K562 (cell line): Measurements from ENCODE around the gene LTBP4. TPM values are rescaled to one million over a fixed set of nuclear protein-coding genes. Genes with fewer than 3 reads are reported as not detected.

Experiments used
- ATAC-seq: fragments of 200-7000 bp; cut with Tn5 transposase; 3 replicates; pipeline ENCODE4 v1.9.1; 2020; ENCODE audit warnings: moderate library complexity
- BruUV-seq: library from RNA; stranded (reverse); fragments of 400-500 nt; replicated peaks from 2 replicates; lab custom pipeline; 2021; lab: Mats Ljungman, UMichigan
- CTCF ChIA-PET: fragments of 300-600 bp; formaldehyde crosslinking; extraction: SDS; loops from one replicate; lab custom pipeline; 2021; ENCODE audit warnings: low intra/inter-chr PET ratio; lab: Yijun Ruan, JAX
- POLR2A ChIA-PET: fragments of 300-600, 350-650 bp; sonication (Branson Sonifier 250); formaldehyde crosslinking; extraction: SDS; loops from one replicate; lab custom pipeline; 2021; ENCODE audit warnings: antibody characterized with exemption, inconsistent platforms; lab: Yijun Ruan, JAX
- DNase-seq, 4 experiments: peaks; one replicate each; pipeline versions ENCODE4 v3.0.0 to v3.0.0-alpha.2; 2011 to 2018; ENCODE audit warnings: low spot score in 3 of 4, mixed read lengths in 3 of 4; ENCODE audit errors: extremely low read depth in 1 of 4
- FAIRE-seq: peaks from 2 replicates; lab custom pipeline; 2011; peaks lifted over from hg19 to GRCh38; lab: Jason Lieb, UNC
- H2AFZ ChIP-seq: 2 replicates; pipeline ENCODE4 v1.6.0; 2011; ENCODE audit warnings: low read depth, low read length, control low read depth, inconsistent platforms
- H3K27ac ChIP-seq: fragments of 200-600 bp; 3 replicates; pipeline ENCODE4 v1.8.0; 2011; ENCODE audit warnings: low read depth, mild to moderate bottlenecking, control low read depth, inconsistent platforms, low read length, moderate library complexity, mixed read lengths; ENCODE audit errors: extremely low read depth
- H3K27me3 ChIP-seq, 2 experiments: fragments of 300-600 bp in 1 of 2; 2 replicates in 1 of 2; 3 replicates in 1 of 2; pipeline versions ENCODE4 v1.6.0 to v1.8.0; 2011; ENCODE audit warnings: inconsistent platforms in 2 of 2, low read length in 2 of 2, mild to moderate bottlenecking in 1 of 2, mixed read lengths in 1 of 2, moderate library complexity in 1 of 2; ENCODE audit not compliant: control insufficient read depth in 2 of 2, insufficient read depth in 2 of 2
- H3K36me3 ChIP-seq: fragments of 300-600 bp; 3 replicates; pipeline ENCODE4 v1.8.0; 2011; ENCODE audit warnings: mild to moderate bottlenecking, low read length, inconsistent platforms; ENCODE audit not compliant: control insufficient read depth, insufficient read depth
- H3K4me1 ChIP-seq, 2 experiments: fragments of 200-600 bp in 1 of 2; replicated peaks in 1 of 2; 2 replicates in 1 of 2; 3 replicates in 1 of 2; pipeline versions ENCODE4 v1.5.1 to v1.8.0; 2011; ENCODE audit warnings: inconsistent platforms in 2 of 2, low read length in 2 of 2, mild to moderate bottlenecking in 1 of 2, mixed read lengths in 1 of 2, moderate library complexity in 1 of 2; ENCODE audit not compliant: control insufficient read depth in 2 of 2, insufficient read depth in 2 of 2
- H3K4me2 ChIP-seq: 2 replicates; pipeline ENCODE4 v1.6.1; 2011; ENCODE audit warnings: low read length, control low read depth, inconsistent platforms, mixed read lengths; ENCODE audit not compliant: insufficient read depth
- H3K4me3 ChIP-seq: fragments of 200-600 bp; sonication (generic), shearing (Covaris generic); 2 replicates; pipeline ENCODE4 v1.5.1; 2016; ENCODE audit warnings: control low read depth, inconsistent platforms
- H3K79me2 ChIP-seq: fragments of 200-600 bp; 3 replicates; pipeline ENCODE4 v1.8.0; 2011; ENCODE audit warnings: low read length, inconsistent platforms; ENCODE audit not compliant: control insufficient read depth, insufficient read depth
- H3K9ac ChIP-seq, 2 experiments: 2 replicates each; pipeline versions ENCODE4 v1.6.0 to v1.6.1; 2011; ENCODE audit warnings: low read depth in 2 of 2, low read length in 2 of 2, control low read depth in 1 of 2, inconsistent platforms in 1 of 2, mild to moderate bottlenecking in 1 of 2, mixed read lengths in 1 of 2; ENCODE audit not compliant: insufficient read depth in 1 of 2
- H3K9me1 ChIP-seq: one replicate; pipeline ENCODE4 v1.6.0; 2011; ENCODE audit warnings: inconsistent platforms, mild to moderate bottlenecking, low read length, moderate library complexity; ENCODE audit not compliant: control insufficient read depth, insufficient read depth
- H3K9me3 ChIP-seq: replicated peaks from 2 replicates; pipeline ENCODE4 v1.5.1; 2011; ENCODE audit warnings: low read depth, low read length, inconsistent platforms; ENCODE audit not compliant: control insufficient read depth, insufficient read depth
- H4K20me1 ChIP-seq: replicated peaks from 2 replicates; pipeline ENCODE4 v1.6.1; 2011; ENCODE audit warnings: low read length, inconsistent platforms, mixed read lengths; ENCODE audit not compliant: control insufficient read depth, insufficient read depth
- KDM1A ChIP-seq, 2 experiments: fragments of 450-650 bp; IDR thresholded peaks; 2 replicates each; pipeline ENCODE4 v1.6.1; 2016; ENCODE audit warnings: mild to moderate bottlenecking in 2 of 2
- NCOR1 ChIP-seq: fragments of 450-650 bp; IDR thresholded peaks from 2 replicates; pipeline ENCODE4 v1.6.1; 2016; ENCODE audit warnings: mild to moderate bottlenecking, moderate library complexity
- NR2C2 ChIP-seq, 2 experiments: fragments of 200-800 bp in 1 of 2; sonication (Bioruptor generic) in 1 of 2; sonication (generic) in 1 of 2; formaldehyde crosslinking in 1 of 2; IDR thresholded peaks; 2 replicates each; pipeline versions ENCODE4 v1.6.1 to v1.8.0; 2016 to 2022; ENCODE audit warnings: mild to moderate bottlenecking in 1 of 2, missing compliant biosample characterization in 1 of 2, missing genetic modification characterization in 1 of 2, missing genetic modification reagents in 1 of 2
- SMARCC2 ChIP-seq: fragments of 450-650 bp; IDR thresholded peaks from 2 replicates; pipeline ENCODE4 v1.6.1; 2017; ENCODE audit warnings: antibody characterized with exemption, moderate library complexity, mild to moderate bottlenecking, low read depth
- ZHX1 ChIP-seq: fragments of 150-350 bp; conservative IDR thresholded peaks from 2 replicates; pipeline ENCODE4 v1.6.1; 2014; ENCODE audit warnings: low read length
- WGBS: fragments of 100-300 bp; shearing (Covaris generic); methylation state at CpG from one replicate; pipeline ENCODE4 v1.1.6; 2016; ENCODE audit warnings: low coverage, mixed read lengths; ENCODE audit not compliant: insufficient coverage; ENCODE audit errors: missing lambda C conversion rate; 5-methylcytosine and 5-hydroxymethylcytosine counted together
- in situ Hi-C: fragments of 300-500 bp; cut with MboI; formaldehyde crosslinking; loops from 4 replicates; pipeline ENCODE4 v1.15.0; 2018; ENCODE audit warnings: inconsistent platforms, mixed read lengths
- intact Hi-C: fragments of 100-400 bp; cut with micrococcal nuclease; formaldehyde crosslinking; loops from 2 replicates; pipeline ENCODE4 v1.14.2; 2022
- polyA plus RNA-seq, 8 experiments: library from polyadenylated mRNA; depleted of rRNA in 4 of 8; stranded (reverse) in 5 of 8; unstranded in 3 of 8; fragments of >200 nt; fragmentation: Nextera tagmentation in 2 of 8; fragmentation: Illumina TruSeq in 1 of 8; extraction: Ambion mirVana in 2 of 8; extraction: Trizol in 1 of 8; gene quantifications; 2 replicates each; pipeline versions ENCODE4 v1.2.1 to v1.2.3, GENCODE V29; 2011 to 2014; ENCODE audit warnings: inconsistent platforms in 1 of 8, missing spikeins in 1 of 8
- total RNA-seq, 7 experiments: library from RNA; depleted of rRNA in 6 of 7; stranded (reverse); fragments of >200 nt in 6 of 7; fragmentation: Illumina TruSeq in 2 of 7; extraction: Trizol in 2 of 7; gene quantifications; 2 replicates each; pipeline versions ENCODE4 v1.2.1 to v1.2.3, GENCODE V29; 2011 to 2021; ENCODE audit warnings: low replicate concordance in 1 of 7
- TF ChIP-seq, protein P1 (sequence below): fragments of 250-450 bp; sonication (Bioruptor Pico); IDR thresholded peaks from 2 replicates; pipeline ENCODE4 v1.4.0; 2020; ENCODE audit warnings: mild to moderate bottlenecking, moderate library complexity, borderline replicate concordance
- TF ChIP-seq, protein P2 (sequence below): fragments of 250-450 bp; sonication (Bioruptor Pico); IDR thresholded peaks from 2 replicates; pipeline ENCODE4 v1.4.0; 2020
- TF ChIP-seq, protein P3 (sequence below): IDR thresholded peaks from 3 replicates; pipeline ENCODE4 v1.6.1; 2011; ENCODE audit warnings: borderline replicate concordance, mild to moderate bottlenecking, moderate library complexity; ENCODE audit not compliant: insufficient read length; ENCODE audit errors: extremely low read depth

Gene LTBP4
- total and polyA plus RNA-seq, 9 of the 15 experiments (the other 6 are each of a cell fraction or from before 2014, with no cell fraction given): 0.35 to 160 (median 31.6) TPM

GRCh38 chr19:40625406-40626120, 24.4 kb downstream of the LTBP4 start:
- no peaks in the 10 kb centered on the region for H3K27me3 ChIP-seq
- peak overlapping the region in 1 of 2 experiments; percentile 91; a peak in 2 of 4 replicates for H3K9ac ChIP-seq
- ChIA-PET POLR2A (no interaction called here), CTCF (no interaction called here)
- ATAC-seq (peak; percentile 16), DNase-seq (peak; percentile 39 to 66 (median 51)), FAIRE-seq (peak; percentile 57)
- H4K20me1 ChIP-seq: no peaks in the 10 kb centered on the region
- H3K4me3 ChIP-seq: no peak overlapping the region
- BruUV-seq: no TSS peak
- no peak overlapping the region; the same call in 1 of the 2 replicates for H3K4me2 ChIP-seq
- in situ Hi-C loops: no loop called here
- no peaks in the 10 kb centered on the region for H3K79me2 ChIP-seq
- WGBS: 48% methylated on average over 6 of the region's 7 CpGs
- intact Hi-C loops: no loop called here
- peaks cover 31 to 57% of the 10 kb centered on the region in 2 experiments for H3K4me1 ChIP-seq
- peaks cover 68% of the 10 kb centered on the region; the same call in 2 of the 3 replicates for H3K36me3 ChIP-seq
- no peaks in the 10 kb centered on the region for H3K9me1 ChIP-seq
- H3K9me3 ChIP-seq: no peaks in the 10 kb centered on the region
- H2AFZ ChIP-seq: no peak overlapping the region
- peak overlapping the region; percentile 39 for H3K27ac ChIP-seq
- TF ChIP-seq, protein P1, sequence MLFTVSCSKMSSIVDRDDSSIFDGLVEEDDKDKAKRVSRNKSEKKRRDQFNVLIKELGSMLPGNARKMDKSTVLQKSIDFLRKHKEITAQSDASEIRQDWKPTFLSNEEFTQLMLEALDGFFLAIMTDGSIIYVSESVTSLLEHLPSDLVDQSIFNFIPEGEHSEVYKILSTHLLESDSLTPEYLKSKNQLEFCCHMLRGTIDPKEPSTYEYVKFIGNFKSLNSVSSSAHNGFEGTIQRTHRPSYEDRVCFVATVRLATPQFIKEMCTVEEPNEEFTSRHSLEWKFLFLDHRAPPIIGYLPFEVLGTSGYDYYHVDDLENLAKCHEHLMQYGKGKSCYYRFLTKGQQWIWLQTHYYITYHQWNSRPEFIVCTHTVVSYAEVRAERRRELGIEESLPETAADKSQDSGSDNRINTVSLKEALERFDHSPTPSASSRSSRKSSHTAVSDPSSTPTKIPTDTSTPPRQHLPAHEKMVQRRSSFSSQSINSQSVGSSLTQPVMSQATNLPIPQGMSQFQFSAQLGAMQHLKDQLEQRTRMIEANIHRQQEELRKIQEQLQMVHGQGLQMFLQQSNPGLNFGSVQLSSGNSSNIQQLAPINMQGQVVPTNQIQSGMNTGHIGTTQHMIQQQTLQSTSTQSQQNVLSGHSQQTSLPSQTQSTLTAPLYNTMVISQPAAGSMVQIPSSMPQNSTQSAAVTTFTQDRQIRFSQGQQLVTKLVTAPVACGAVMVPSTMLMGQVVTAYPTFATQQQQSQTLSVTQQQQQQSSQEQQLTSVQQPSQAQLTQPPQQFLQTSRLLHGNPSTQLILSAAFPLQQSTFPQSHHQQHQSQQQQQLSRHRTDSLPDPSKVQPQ (CRISPR knock-in tag): no peak
- no peak for TF ChIP-seq NCOR1
- no peak for TF ChIP-seq NR2C2 (CRISPR knock-in tag; IDR thresholded peaks at IDR 0.05)
- TF ChIP-seq NR2C2 (tag; IDR thresholded peaks at IDR 0.05): no peak
- TF ChIP-seq SMARCC2: no peak
- no peak for TF ChIP-seq ZHX1
- TF ChIP-seq, protein P2, sequence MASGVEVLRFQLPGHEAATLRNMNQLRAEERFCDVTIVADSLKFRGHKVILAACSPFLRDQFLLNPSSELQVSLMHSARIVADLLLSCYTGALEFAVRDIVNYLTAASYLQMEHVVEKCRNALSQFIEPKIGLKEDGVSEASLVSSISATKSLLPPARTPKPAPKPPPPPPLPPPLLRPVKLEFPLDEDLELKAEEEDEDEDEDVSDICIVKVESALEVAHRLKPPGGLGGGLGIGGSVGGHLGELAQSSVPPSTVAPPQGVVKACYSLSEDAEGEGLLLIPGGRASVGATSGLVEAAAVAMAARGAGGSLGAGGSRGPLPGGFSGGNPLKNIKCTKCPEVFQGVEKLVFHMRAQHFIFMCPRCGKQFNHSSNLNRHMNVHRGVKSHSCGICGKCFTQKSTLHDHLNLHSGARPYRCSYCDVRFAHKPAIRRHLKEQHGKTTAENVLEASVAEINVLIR (CRISPR knock-in tag): no peak
- TF ChIP-seq KDM1A (IDR thresholded peaks at IDR 0.05): peak; percentile 36 to 58; a peak in 2 of 4 replicates
- TF ChIP-seq, protein P3, sequence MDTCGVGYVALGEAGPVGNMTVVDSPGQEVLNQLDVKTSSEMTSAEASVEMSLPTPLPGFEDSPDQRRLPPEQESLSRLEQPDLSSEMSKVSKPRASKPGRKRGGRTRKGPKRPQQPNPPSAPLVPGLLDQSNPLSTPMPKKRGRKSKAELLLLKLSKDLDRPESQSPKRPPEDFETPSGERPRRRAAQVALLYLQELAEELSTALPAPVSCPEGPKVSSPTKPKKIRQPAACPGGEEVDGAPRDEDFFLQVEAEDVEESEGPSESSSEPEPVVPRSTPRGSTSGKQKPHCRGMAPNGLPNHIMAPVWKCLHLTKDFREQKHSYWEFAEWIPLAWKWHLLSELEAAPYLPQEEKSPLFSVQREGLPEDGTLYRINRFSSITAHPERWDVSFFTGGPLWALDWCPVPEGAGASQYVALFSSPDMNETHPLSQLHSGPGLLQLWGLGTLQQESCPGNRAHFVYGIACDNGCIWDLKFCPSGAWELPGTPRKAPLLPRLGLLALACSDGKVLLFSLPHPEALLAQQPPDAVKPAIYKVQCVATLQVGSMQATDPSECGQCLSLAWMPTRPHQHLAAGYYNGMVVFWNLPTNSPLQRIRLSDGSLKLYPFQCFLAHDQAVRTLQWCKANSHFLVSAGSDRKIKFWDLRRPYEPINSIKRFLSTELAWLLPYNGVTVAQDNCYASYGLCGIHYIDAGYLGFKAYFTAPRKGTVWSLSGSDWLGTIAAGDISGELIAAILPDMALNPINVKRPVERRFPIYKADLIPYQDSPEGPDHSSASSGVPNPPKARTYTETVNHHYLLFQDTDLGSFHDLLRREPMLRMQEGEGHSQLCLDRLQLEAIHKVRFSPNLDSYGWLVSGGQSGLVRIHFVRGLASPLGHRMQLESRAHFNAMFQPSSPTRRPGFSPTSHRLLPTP: no peak
